DMS153 treated with DMSO at 0.1 percent for 48 hours (cell line): ENCODE measurements around the gene HOXD3.

ENCODE experiments used
- DNase-seq: peaks from one replicate; lab custom pipeline; 2025; ENCODE audit not compliant: unreplicated experiment; lab: John Stamatoyannopoulos, UW

HOXD3 gene

GRCh38 chr2:176175709-176176607 lies 18.9 kb downstream of the HOXD3 start:
- no peak for DNase-seq

GRCh38 chr2:176177580-176178037 lies 20.5 kb downstream of the HOXD3 start:
- no peak for DNase-seq

GRCh38 chr2:176178038-176178756 lies 21.1 kb downstream of the HOXD3 start:
- no peak for DNase-seq

GRCh38 chr2:176178757-176179295 lies 21.7 kb downstream of the HOXD3 start:
- DNase-seq: no peak

- no peak for DNase-seq
Observed at GRCh38 chr2:176181551-176181950, 24.4 kb downstream of the HOXD3 start.

GRCh38 chr2:176182671-176183070 lies 25.6 kb downstream of the HOXD3 start:
- DNase-seq: no peak

GRCh38 chr2:176184749-176185148 lies 27.6 kb downstream of the HOXD3 start:
- no peak for DNase-seq

GRCh38 chr2:176186024-176186423 lies 28.9 kb downstream of the HOXD3 start:
- no peak for DNase-seq

GRCh38 chr2:176187200-176187898 lies 30.2 kb downstream of the HOXD3 start:
- DNase-seq: no peak

- no peak for DNase-seq
Observed at GRCh38 chr2:176187899-176188773, 31.0 kb downstream of the HOXD3 start, which contains the start of gene HOXD1. Gene HOXD1 (plus strand): TSS chr2:176188668. CDS start chr2:176188802, 134 bp downstream.

- no peak for DNase-seq
Observed at GRCh38 chr2:176188774-176189680, 31.9 kb downstream of the HOXD3 start.

GRCh38 chr2:176189681-176190641 lies 32.9 kb downstream of the HOXD3 start:
- DNase-seq: no peak

GRCh38 chr2:176192351-176192750 lies 35.2 kb downstream of the HOXD3 start:
- no peak for DNase-seq

- no peak for DNase-seq
Observed at GRCh38 chr2:176193048-176193447, 35.9 kb downstream of the HOXD3 start.

GRCh38 chr2:176199902-176200301 lies 42.8 kb downstream of the HOXD3 start:
- no peak for DNase-seq

- DNase-seq: no peak
Observed at GRCh38 chr2:176200971-176201370, 43.9 kb downstream of the HOXD3 start.

- DNase-seq: no peak
Observed at GRCh38 chr2:176202491-176202890, 45.4 kb downstream of the HOXD3 start.

GRCh38 chr2:176205126-176205525 lies 48.0 kb downstream of the HOXD3 start:
- no peak for DNase-seq
